Fibroblast of lung (primary cell): Measurements from ENCODE around the gene OR1D5. TPM values are rescaled to one million over a fixed set of nuclear protein-coding genes. Genes with fewer than 3 reads are reported as not detected.
"Not testable (repeated sequence)": the region's sequence is repeated elsewhere in the genome, so short reads cannot be mapped to it uniquely, and the experiment has no call there.

Source experiments
- DNase-seq, 2 donors: peaks; one replicate each; pipeline versions ENCODE4 v3.0.0 to v3.0.0-alpha.2; 2010; ENCODE audit warnings: low read depth in 2 of 2
- H2AFZ ChIP-seq: 2 replicates; pipeline ENCODE4 v1.5.1; 2012; ENCODE audit warnings: low read length, control low read depth, inconsistent platforms
- H3K27ac ChIP-seq: 2 replicates; pipeline ENCODE4 v1.5.1; 2011; ENCODE audit warnings: low read length, control low read depth; ENCODE audit not compliant: insufficient read depth
- H3K27me3 ChIP-seq: 2 replicates; pipeline ENCODE4 v1.5.1; 2011; ENCODE audit warnings: mild to moderate bottlenecking, low read length; ENCODE audit not compliant: control insufficient read depth, insufficient read depth
- H3K36me3 ChIP-seq: 2 replicates; pipeline ENCODE4 v1.5.1; 2011; ENCODE audit warnings: low read length; ENCODE audit not compliant: control insufficient read depth, insufficient read depth
- H3K4me1 ChIP-seq: 2 replicates; pipeline ENCODE4 v1.5.1; 2011; ENCODE audit warnings: low read length; ENCODE audit not compliant: control insufficient read depth, insufficient read depth; ENCODE audit errors: extremely low read depth
- H3K4me2 ChIP-seq: 2 replicates; pipeline ENCODE4 v1.5.1; 2011; ENCODE audit warnings: low read length, control low read depth; ENCODE audit not compliant: insufficient read depth; ENCODE audit errors: extremely low read depth
- H3K4me3 ChIP-seq, 4 experiments: fragments of 200-600 bp in 1 of 4; sonication (generic) in 1 of 4; replicated peaks in 1 of 4; 2 replicates each; pipeline ENCODE4 v1.5.1; 2011 to 2016; ENCODE audit warnings: low read length in 4 of 4, low read depth in 3 of 4, mild to moderate bottlenecking in 3 of 4, control low read depth in 2 of 4, inconsistent platforms in 1 of 4, mixed read lengths in 1 of 4; ENCODE audit not compliant: insufficient read depth in 1 of 4; ENCODE audit errors: control extremely low read depth in 1 of 4
- H3K79me2 ChIP-seq: 2 replicates; pipeline ENCODE4 v1.5.1; 2012; ENCODE audit warnings: mild to moderate bottlenecking, low read length, inconsistent platforms; ENCODE audit not compliant: control insufficient read depth, insufficient read depth
- H3K9ac ChIP-seq: 2 replicates; pipeline ENCODE4 v1.5.1; 2011; ENCODE audit warnings: mild to moderate bottlenecking, low read length, control low read depth; ENCODE audit not compliant: insufficient read depth
- H3K9me3 ChIP-seq: 2 replicates; pipeline ENCODE4 v1.5.1; 2012; ENCODE audit warnings: low read depth, low read length; ENCODE audit not compliant: control insufficient read depth, insufficient read depth
- H4K20me1 ChIP-seq: 2 replicates; pipeline ENCODE4 v1.5.1; 2011; ENCODE audit warnings: low read length; ENCODE audit not compliant: control insufficient read depth, insufficient read depth; ENCODE audit errors: extremely low read depth
- EZH2 ChIP-seq: IDR thresholded peaks from 2 replicates; pipeline ENCODE4 v1.5.1; 2012; ENCODE audit warnings: low read length, control low read depth, mild to moderate bottlenecking; ENCODE audit errors: missing control alignments
- polyA minus RNA-seq: library from RNA; depleted of rRNA, polyadenylated mRNA; stranded (reverse); fragments of >200 nt; gene quantifications from 2 replicates; pipeline ENCODE4 v1.2.3, GENCODE V29; 2011; ENCODE audit warnings: low replicate concordance
- polyA plus RNA-seq, 2 donors: library from polyadenylated mRNA; depleted of rRNA in 1 of 2; stranded (reverse) in 1 of 2; unstranded in 1 of 2; fragments of >200 nt; gene quantifications; 2 replicates each; pipeline ENCODE4 v1.2.1, GENCODE V29; 2011 to 2012; ENCODE audit warnings: missing spikeins in 1 of 2
- total RNA-seq: library from RNA; depleted of rRNA; stranded (reverse); fragments of >200 nt; gene quantifications from 2 replicates; pipeline ENCODE4 v1.2.1, GENCODE V29; 2014
- TF ChIP-seq, protein P1 (sequence below), 2 donors: IDR thresholded peaks in 1 of 2; conservative IDR thresholded peaks in 1 of 2; 1 replicate in 1 of 2; 2 replicates in 1 of 2; pipeline ENCODE4 v1.5.1; 2011 to 2012; ENCODE audit warnings: low read length in 2 of 2, control low read depth in 1 of 2, inconsistent platforms in 1 of 2, low read depth in 1 of 2, mild to moderate bottlenecking in 1 of 2

The OR1D5 gene
- total RNA-seq (not detected in 2 replicates), polyA plus RNA-seq (not detected in 2 replicates), polyA minus RNA-seq (not detected in 2 replicates)
- polyA plus RNA-seq (2012): not detected in 2 replicates

DNA sequence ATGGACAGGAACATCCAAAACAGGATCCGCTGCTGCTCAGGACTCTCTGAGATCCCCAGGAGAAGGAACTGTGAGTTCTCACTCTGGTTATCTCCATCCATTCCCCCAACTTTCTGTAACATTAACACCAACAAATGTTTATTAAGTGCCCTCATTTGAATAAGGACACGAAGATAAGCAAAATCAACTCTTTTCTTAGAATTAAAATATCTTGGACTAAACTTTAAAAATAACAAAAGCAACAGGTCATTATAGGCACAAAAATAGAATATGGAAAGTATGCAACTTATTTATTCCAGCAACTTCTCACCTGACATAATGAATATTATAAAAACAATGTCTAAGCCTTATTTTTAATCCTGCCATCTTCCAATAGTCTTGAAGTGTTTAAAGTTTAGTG is at the start of gene OR1D5:
TSS of gene OR1D5 (minus strand) at position 101 of the 400 bp plus-strand sequence. CDS start at position 101, 0 bp downstream.
- H3K27me3 ChIP-seq, H3K4me2 ChIP-seq, H3K36me3 ChIP-seq, H3K4me1 ChIP-seq, H3K9ac ChIP-seq, H3K4me3 ChIP-seq, H4K20me1 ChIP-seq, H3K79me2 ChIP-seq, H2AFZ ChIP-seq, H3K27ac ChIP-seq, DNase-seq, H3K9me3 ChIP-seq: not testable (repeated sequence)

DNA sequence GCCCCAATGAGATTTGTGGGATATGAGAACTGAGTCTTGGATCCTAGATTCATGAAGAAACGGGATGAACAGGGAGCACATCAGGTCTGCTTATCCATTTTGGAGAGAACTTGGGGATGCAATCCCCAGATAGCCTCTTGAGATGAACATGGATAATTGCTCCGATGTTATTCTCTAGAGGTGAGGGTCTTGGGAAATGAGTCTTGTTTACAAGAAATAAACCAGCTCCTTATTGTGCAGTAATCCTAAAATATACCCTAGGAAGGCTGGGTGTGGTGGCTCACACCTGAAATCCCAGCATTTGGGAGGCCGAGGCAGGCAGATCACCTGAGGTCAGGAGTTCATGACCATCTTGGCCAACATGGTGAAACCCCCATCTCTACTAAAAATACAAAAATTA is 40.9 kb upstream of the OR1D5 start, which contains the start of gene OR1D2:
TSS of gene OR1D2 (minus strand) at position 101 of the 400 bp plus-strand sequence. CDS start 11,426 bp downstream, outside the sequence.
- no peaks in the 10 kb centered on the region for H3K79me2 ChIP-seq
- no peak within 1 kb of the TSS for H3K9ac ChIP-seq
- no peaks in the 10 kb centered on the region for H3K27me3 ChIP-seq
- H4K20me1 ChIP-seq: no peaks in the 10 kb centered on the region
- no peak within 1 kb of the TSS for H3K4me2 ChIP-seq
- no peak within 1 kb of the TSS for H3K4me3 ChIP-seq
- no peaks in the 10 kb centered on the region for H3K9me3 ChIP-seq
- DNase-seq: no peak
- no peaks in the 10 kb centered on the region for H3K36me3 ChIP-seq
- no peak within 1 kb of the TSS for H3K27ac ChIP-seq
- no peaks in the 10 kb centered on the region for H3K4me1 ChIP-seq
- TF ChIP-seq, protein P1, sequence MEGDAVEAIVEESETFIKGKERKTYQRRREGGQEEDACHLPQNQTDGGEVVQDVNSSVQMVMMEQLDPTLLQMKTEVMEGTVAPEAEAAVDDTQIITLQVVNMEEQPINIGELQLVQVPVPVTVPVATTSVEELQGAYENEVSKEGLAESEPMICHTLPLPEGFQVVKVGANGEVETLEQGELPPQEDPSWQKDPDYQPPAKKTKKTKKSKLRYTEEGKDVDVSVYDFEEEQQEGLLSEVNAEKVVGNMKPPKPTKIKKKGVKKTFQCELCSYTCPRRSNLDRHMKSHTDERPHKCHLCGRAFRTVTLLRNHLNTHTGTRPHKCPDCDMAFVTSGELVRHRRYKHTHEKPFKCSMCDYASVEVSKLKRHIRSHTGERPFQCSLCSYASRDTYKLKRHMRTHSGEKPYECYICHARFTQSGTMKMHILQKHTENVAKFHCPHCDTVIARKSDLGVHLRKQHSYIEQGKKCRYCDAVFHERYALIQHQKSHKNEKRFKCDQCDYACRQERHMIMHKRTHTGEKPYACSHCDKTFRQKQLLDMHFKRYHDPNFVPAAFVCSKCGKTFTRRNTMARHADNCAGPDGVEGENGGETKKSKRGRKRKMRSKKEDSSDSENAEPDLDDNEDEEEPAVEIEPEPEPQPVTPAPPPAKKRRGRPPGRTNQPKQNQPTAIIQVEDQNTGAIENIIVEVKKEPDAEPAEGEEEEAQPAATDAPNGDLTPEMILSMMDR (conservative IDR thresholded peaks at IDR 0.05 in 1 of 2, IDR thresholded peaks at IDR 0.05 in 1 of 2; ENCODE audit: low read depth in 1 of 2, low read length in 2 of 2): no peak
- no peak for TF ChIP-seq EZH2
- H2AFZ ChIP-seq: no peak within 1 kb of the TSS

DNA sequence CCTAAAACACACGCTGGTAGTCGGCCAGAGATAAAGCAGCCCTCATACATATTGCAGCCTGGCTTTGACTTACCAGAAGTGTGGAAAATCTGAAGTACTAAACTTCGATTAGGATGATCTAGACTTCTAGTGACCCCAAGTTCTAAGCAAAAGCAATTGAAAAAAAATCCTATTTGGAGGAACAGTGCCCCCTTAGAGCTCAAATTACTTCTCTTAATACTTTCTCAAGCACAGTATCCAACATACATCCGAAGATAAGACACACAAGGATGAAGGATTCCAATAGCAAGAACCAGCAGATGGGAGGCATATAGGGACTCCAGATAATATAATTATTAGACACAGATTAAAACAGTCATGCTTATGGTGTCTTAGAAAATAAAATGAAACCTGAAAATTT is 10.4 kb upstream of the OR1D5 start:
- not testable (repeated sequence) for H2AFZ ChIP-seq

DNA sequence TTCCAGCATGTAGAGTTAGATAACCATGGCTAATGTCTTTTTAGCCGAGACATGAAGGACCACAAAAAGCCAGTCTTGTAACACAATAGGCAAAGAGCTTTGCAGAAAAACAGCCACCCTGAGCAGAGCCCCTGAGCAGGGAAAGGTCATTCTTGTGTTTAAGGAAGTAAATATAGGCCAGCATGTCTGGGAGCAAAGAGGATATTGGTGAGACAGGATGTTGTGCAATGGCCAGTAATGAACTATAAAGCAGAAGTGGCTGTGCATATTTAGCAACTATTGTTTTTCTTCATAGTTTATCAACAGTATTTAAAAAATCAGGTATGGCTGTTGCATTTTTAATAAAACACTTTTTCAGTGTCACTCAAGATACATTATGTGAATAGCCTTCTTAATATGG is 1.8 kb upstream of the OR1D5 start:
- H4K20me1 ChIP-seq, H3K4me3 ChIP-seq, H3K36me3 ChIP-seq, H3K4me1 ChIP-seq, H3K9ac ChIP-seq, H3K9me3 ChIP-seq, H2AFZ ChIP-seq, H3K79me2 ChIP-seq, DNase-seq, H3K27me3 ChIP-seq, H3K27ac ChIP-seq, H3K4me2 ChIP-seq: not testable (repeated sequence)

More for the DNA sequence above, 10.4 kb upstream of the OR1D5 start:
- not testable (repeated sequence) for H3K27me3 ChIP-seq, H4K20me1 ChIP-seq, H3K9me3 ChIP-seq, H3K4me2 ChIP-seq, H3K9ac ChIP-seq, H3K4me1 ChIP-seq, H3K27ac ChIP-seq, H3K36me3 ChIP-seq, DNase-seq, H3K4me3 ChIP-seq, H3K79me2 ChIP-seq

DNA sequence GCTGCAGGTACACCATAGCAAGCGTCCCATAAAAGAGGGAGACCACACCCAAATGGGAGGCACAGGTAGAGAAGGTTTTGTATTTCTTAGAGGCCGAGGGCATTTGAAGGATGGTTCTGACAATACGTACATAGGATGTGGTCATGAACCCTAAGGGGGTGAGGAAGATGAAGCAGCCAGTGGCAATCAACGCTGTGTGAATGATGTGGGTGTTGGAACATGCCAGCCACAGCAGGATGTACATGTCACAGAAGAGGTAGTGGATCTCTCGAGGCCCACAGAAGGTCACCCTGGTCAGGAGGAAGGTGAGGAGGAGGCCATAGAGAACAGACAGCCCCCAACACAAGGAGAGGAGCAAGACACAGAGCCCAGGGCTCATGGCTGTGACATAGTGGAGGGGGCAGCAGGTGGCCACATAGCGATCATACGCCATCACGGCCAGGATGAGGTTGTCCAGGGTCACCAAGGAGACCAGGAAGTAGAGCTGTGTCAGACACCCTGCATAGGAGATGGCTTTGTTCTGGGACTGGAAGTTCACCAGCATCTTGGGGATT is 506 bp downstream of the OR1D5 start:
- not testable (repeated sequence) for H4K20me1 ChIP-seq, H2AFZ ChIP-seq, DNase-seq, H3K79me2 ChIP-seq, H3K27ac ChIP-seq, H3K4me3 ChIP-seq, H3K27me3 ChIP-seq, H3K4me1 ChIP-seq, H3K9me3 ChIP-seq, H3K4me2 ChIP-seq, H3K36me3 ChIP-seq, H3K9ac ChIP-seq

DNA sequence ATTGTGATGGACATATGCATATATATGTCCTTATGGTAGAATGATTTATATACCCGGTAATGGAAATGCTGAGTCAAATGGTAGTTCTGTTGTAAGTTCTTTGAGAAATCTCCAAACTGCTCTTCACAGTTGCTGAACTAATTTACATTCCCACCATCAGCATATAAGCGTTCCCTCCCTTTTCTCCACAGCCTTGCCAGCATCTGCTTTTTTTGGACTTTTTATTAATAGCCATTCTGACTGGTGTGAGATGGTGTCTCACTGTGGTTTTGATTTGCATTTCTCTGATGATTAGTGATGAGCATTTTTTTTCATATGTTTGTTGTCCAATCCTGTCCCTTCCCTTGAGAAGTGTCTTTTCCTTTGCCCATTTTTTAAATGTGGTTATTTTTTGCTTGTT is 8.5 kb downstream of the OR1D5 start:
- not testable (repeated sequence) for H3K9me3 ChIP-seq, H3K79me2 ChIP-seq, DNase-seq, H3K27ac ChIP-seq, H3K4me3 ChIP-seq, H3K36me3 ChIP-seq, H3K9ac ChIP-seq, H3K4me2 ChIP-seq, H3K27me3 ChIP-seq, H3K4me1 ChIP-seq, H2AFZ ChIP-seq, H4K20me1 ChIP-seq
